T-helper 1 cell treated with Interleukin-12 subunit alpha and Interleukin-12 subunit beta and Interleukin-4 antibody, amounts not matched to agents 30 μg/mL and 1 μg/mL, for 36 hours (primary cell): ENCODE data around the gene PTPRM.

Experiments used
- H3K27ac Mint-ChIP-seq: one replicate; pipeline ENCODE4 v1.8.0; 2021; ENCODE audit warnings: mild to moderate bottlenecking, mixed read lengths
- H3K27me3 Mint-ChIP-seq: one replicate; pipeline ENCODE4 v1.8.0; 2021; ENCODE audit warnings: low read depth, mixed read lengths
- H3K36me3 Mint-ChIP-seq: one replicate; pipeline ENCODE4 v1.8.0; 2021; ENCODE audit warnings: low read depth, mixed read lengths
- H3K4me1 Mint-ChIP-seq: one replicate; pipeline ENCODE4 v1.8.0; 2021; ENCODE audit warnings: low read depth, mixed read lengths
- H3K4me3 Mint-ChIP-seq: one replicate; pipeline ENCODE4 v1.8.0; 2021; ENCODE audit warnings: mild to moderate bottlenecking, moderate library complexity, mixed read lengths
- H3K9me3 Mint-ChIP-seq: one replicate; pipeline ENCODE4 v1.8.0; 2021; ENCODE audit warnings: mixed read lengths

Gene PTPRM

GRCh38 chr18:7577706-7578105 is 10.6 kb downstream of the PTPRM start:
- Mint-ChIP-seq H3K4me1 (peaks cover 3% of the 10 kb centered on the region), H3K36me3 (no peaks in the 10 kb centered on the region), H3K27me3 (no peaks in the 10 kb centered on the region), H3K9me3 (no peaks in the 10 kb centered on the region), H3K27ac (no peak overlapping the region), H3K4me3 (no peak overlapping the region)

- Mint-ChIP-seq H3K36me3 (no peaks in the 10 kb centered on the region), H3K27me3 (no peaks in the 10 kb centered on the region), H3K9me3 (no peaks in the 10 kb centered on the region), H3K4me1 (no peaks in the 10 kb centered on the region), H3K27ac (no peak overlapping the region), H3K4me3 (no peak overlapping the region)
Measured at GRCh38 chr18:7579176-7579917, 12.2 kb downstream of the PTPRM start.

GRCh38 chr18:7579918-7580542 is 12.9 kb downstream of the PTPRM start:
- no peaks in the 10 kb centered on the region for H3K4me1 Mint-ChIP-seq
- H3K36me3 Mint-ChIP-seq: no peaks in the 10 kb centered on the region
- H3K9me3 Mint-ChIP-seq: no peaks in the 10 kb centered on the region
- H3K27me3 Mint-ChIP-seq: no peaks in the 10 kb centered on the region
- H3K27ac Mint-ChIP-seq: no peak overlapping the region
- no peak overlapping the region for H3K4me3 Mint-ChIP-seq

- Mint-ChIP-seq H3K4me3 (no peak overlapping the region), H3K4me1 (no peaks in the 10 kb centered on the region), H3K27me3 (no peaks in the 10 kb centered on the region), H3K36me3 (no peaks in the 10 kb centered on the region), H3K27ac (no peak overlapping the region), H3K9me3 (no peaks in the 10 kb centered on the region)
Measured at GRCh38 chr18:7584646-7585275, 17.6 kb downstream of the PTPRM start.

- H3K9me3 Mint-ChIP-seq: no peaks in the 10 kb centered on the region
- H3K4me1 Mint-ChIP-seq: no peaks in the 10 kb centered on the region
- H3K27ac Mint-ChIP-seq: no peak overlapping the region
- H3K4me3 Mint-ChIP-seq: no peak overlapping the region
- H3K27me3 Mint-ChIP-seq: no peaks in the 10 kb centered on the region
- no peaks in the 10 kb centered on the region for H3K36me3 Mint-ChIP-seq
Measured at GRCh38 chr18:7585276-7585670, 18.2 kb downstream of the PTPRM start.

- Mint-ChIP-seq H3K9me3 (no peaks in the 10 kb centered on the region), H3K4me3 (no peak overlapping the region), H3K36me3 (no peaks in the 10 kb centered on the region), H3K4me1 (no peaks in the 10 kb centered on the region), H3K27ac (no peak overlapping the region), H3K27me3 (peaks cover 3% of the 10 kb centered on the region)
Measured at GRCh38 chr18:7586379-7586778, 19.3 kb downstream of the PTPRM start.

- no peak overlapping the region for H3K4me3 Mint-ChIP-seq
- no peaks in the 10 kb centered on the region for H3K36me3 Mint-ChIP-seq
- no peak overlapping the region for H3K27ac Mint-ChIP-seq
- H3K27me3 Mint-ChIP-seq: peaks cover 3% of the 10 kb centered on the region
- H3K9me3 Mint-ChIP-seq: no peaks in the 10 kb centered on the region
- no peaks in the 10 kb centered on the region for H3K4me1 Mint-ChIP-seq
Measured at GRCh38 chr18:7590826-7591560, 23.9 kb downstream of the PTPRM start.

- no peak overlapping the region for H3K27ac Mint-ChIP-seq
- H3K36me3 Mint-ChIP-seq: no peaks in the 10 kb centered on the region
- H3K4me1 Mint-ChIP-seq: no peaks in the 10 kb centered on the region
- H3K27me3 Mint-ChIP-seq: peaks cover 3% of the 10 kb centered on the region
- no peak overlapping the region for H3K4me3 Mint-ChIP-seq
- H3K9me3 Mint-ChIP-seq: no peaks in the 10 kb centered on the region
Measured at GRCh38 chr18:7592305-7593071, 25.4 kb downstream of the PTPRM start.

- Mint-ChIP-seq H3K9me3 (no peaks in the 10 kb centered on the region), H3K4me1 (no peaks in the 10 kb centered on the region), H3K36me3 (no peaks in the 10 kb centered on the region), H3K27ac (no peak overlapping the region), H3K4me3 (no peak overlapping the region), H3K27me3 (peaks cover 3% of the 10 kb centered on the region)
Measured at GRCh38 chr18:7593218-7593819, 26.2 kb downstream of the PTPRM start.

GRCh38 chr18:7596147-7596546 is 29.0 kb downstream of the PTPRM start:
- no peaks in the 10 kb centered on the region for H3K36me3 Mint-ChIP-seq
- no peaks in the 10 kb centered on the region for H3K9me3 Mint-ChIP-seq
- H3K27me3 Mint-ChIP-seq: peaks cover under 1% of the 10 kb centered on the region
- H3K4me3 Mint-ChIP-seq: no peak overlapping the region
- no peak overlapping the region for H3K27ac Mint-ChIP-seq
- H3K4me1 Mint-ChIP-seq: no peaks in the 10 kb centered on the region

- Mint-ChIP-seq H3K4me1 (no peaks in the 10 kb centered on the region), H3K27ac (no peak overlapping the region), H3K4me3 (no peak overlapping the region), H3K9me3 (no peaks in the 10 kb centered on the region), H3K27me3 (no peaks in the 10 kb centered on the region), H3K36me3 (no peaks in the 10 kb centered on the region)
Measured at GRCh38 chr18:7597500-7597899, 30.4 kb downstream of the PTPRM start.

GRCh38 chr18:7598167-7599047 is 31.3 kb downstream of the PTPRM start:
- Mint-ChIP-seq H3K4me3 (no peak overlapping the region), H3K36me3 (no peaks in the 10 kb centered on the region), H3K4me1 (no peaks in the 10 kb centered on the region), H3K9me3 (no peaks in the 10 kb centered on the region), H3K27ac (no peak overlapping the region), H3K27me3 (no peaks in the 10 kb centered on the region)

GRCh38 chr18:7600036-7600435 is 32.9 kb downstream of the PTPRM start:
- Mint-ChIP-seq H3K27me3 (no peaks in the 10 kb centered on the region), H3K36me3 (no peaks in the 10 kb centered on the region), H3K27ac (no peak overlapping the region)

More at GRCh38 chr18:7600036-7600435, 32.9 kb downstream of the PTPRM start:
- Mint-ChIP-seq H3K4me1 (no peaks in the 10 kb centered on the region), H3K4me3 (no peak overlapping the region), H3K9me3 (no peaks in the 10 kb centered on the region)
